Liver (tissue), 9 donors: Measurements from ENCODE around the gene M6PR. TPM values are rescaled to one million over a fixed set of nuclear protein-coding genes. Genes with fewer than 3 reads are reported as not detected.

Source experiments
- DNase-seq: peaks from one replicate; pipeline ENCODE4 v3.0.0-alpha.2; 2017; ENCODE audit warnings: low spot score
- H3K27ac ChIP-seq, 2 donors: one replicate each; pipeline ENCODE4 v1.7.0; 2013; ENCODE audit warnings: inconsistent platforms in 2 of 2, low read length in 2 of 2, control low read depth in 1 of 2, low read depth in 1 of 2, mild to moderate bottlenecking in 1 of 2
- H3K27me3 ChIP-seq, 4 donors: one replicate each; pipeline versions ENCODE4 v1.6.1 to v1.7.0; 2013; ENCODE audit warnings: low read length in 3 of 4, inconsistent platforms in 1 of 4, mild to moderate bottlenecking in 1 of 4, moderate library complexity in 1 of 4; ENCODE audit not compliant: control insufficient read depth in 4 of 4, insufficient read depth in 4 of 4
- H3K36me3 ChIP-seq, 4 donors: one replicate each; pipeline versions ENCODE4 v1.6.1 to v1.7.0; 2013; ENCODE audit warnings: low read length in 3 of 4, mild to moderate bottlenecking in 3 of 4, low read depth in 1 of 4, moderate library complexity in 1 of 4; ENCODE audit not compliant: control insufficient read depth in 4 of 4, insufficient read depth in 3 of 4
- H3K4me1 ChIP-seq, 4 donors: one replicate each; pipeline versions ENCODE4 v1.6.1 to v1.7.0; 2013; ENCODE audit warnings: low read length in 3 of 4, mild to moderate bottlenecking in 3 of 4, moderate library complexity in 1 of 4; ENCODE audit not compliant: control insufficient read depth in 4 of 4, insufficient read depth in 4 of 4
- H3K4me3 ChIP-seq, 3 donors: one replicate each; pipeline versions ENCODE4 v1.6.1 to v1.7.0; 2013; ENCODE audit warnings: low read length in 3 of 3, control low read depth in 1 of 3, low read depth in 1 of 3, mild to moderate bottlenecking in 1 of 3
- H3K9ac ChIP-seq, 2 donors: one replicate each; pipeline ENCODE4 v1.7.0; 2013; ENCODE audit warnings: low read length in 2 of 2, mild to moderate bottlenecking in 2 of 2, moderate library complexity in 2 of 2, control low read depth in 1 of 2, low read depth in 1 of 2
- H3K9me3 ChIP-seq, 4 donors: one replicate each; pipeline versions ENCODE4 v1.6.1 to v1.7.0; 2013; ENCODE audit warnings: low read length in 3 of 4; ENCODE audit not compliant: control insufficient read depth in 4 of 4
- ATF3 ChIP-seq: IDR thresholded peaks from 2 replicates; pipeline ENCODE4 v1.6.1; 2016; ENCODE audit warnings: antibody characterized with exemption
- CTCF ChIP-seq: fragments of 150-350 bp; IDR thresholded peaks from 2 replicates; pipeline ENCODE4 v1.5.1; 2017; ENCODE audit warnings: improper control_type of control experiment, low read depth, low read length; ENCODE audit not compliant: missing input control
- EGR1 ChIP-seq, 2 donors: IDR thresholded peaks; 2 replicates each; pipeline ENCODE4 v1.6.1; 2016 to 2018; ENCODE audit warnings: antibody characterized with exemption in 2 of 2, low read depth in 2 of 2
- FOXA1 ChIP-seq: IDR thresholded peaks from 2 replicates; pipeline ENCODE4 v1.6.1; 2016; ENCODE audit warnings: antibody characterized with exemption
- FOXA2 ChIP-seq: IDR thresholded peaks from 2 replicates; pipeline ENCODE4 v1.6.1; 2016; ENCODE audit warnings: antibody characterized with exemption
- GABPA ChIP-seq, 2 donors: IDR thresholded peaks in 1 of 2; conservative IDR thresholded peaks in 1 of 2; 2 replicates each; pipeline ENCODE4 v1.6.1; 2016; ENCODE audit warnings: antibody characterized with exemption in 2 of 2, mild to moderate bottlenecking in 1 of 2, moderate library complexity in 1 of 2
- HNF4A ChIP-seq, 2 donors: conservative IDR thresholded peaks; 2 replicates each; pipeline ENCODE4 v1.6.1; 2016; ENCODE audit warnings: antibody characterized with exemption in 2 of 2, mild to moderate bottlenecking in 2 of 2
- HNF4G ChIP-seq: IDR thresholded peaks from 2 replicates; pipeline ENCODE4 v1.6.1; 2016; ENCODE audit warnings: antibody characterized with exemption
- JUND ChIP-seq, 2 donors: IDR thresholded peaks; 2 replicates each; pipeline ENCODE4 v1.6.1; 2016; ENCODE audit warnings: antibody characterized with exemption in 2 of 2
- MAX ChIP-seq: IDR thresholded peaks from 2 replicates; pipeline ENCODE4 v1.6.1; 2016; ENCODE audit warnings: antibody characterized with exemption
- NR2F2 ChIP-seq: IDR thresholded peaks from 2 replicates; pipeline ENCODE4 v1.6.1; 2016; ENCODE audit warnings: antibody characterized with exemption
- RAD21 ChIP-seq, 2 donors: IDR thresholded peaks; 2 replicates each; pipeline ENCODE4 v1.6.1; 2016; ENCODE audit warnings: antibody characterized with exemption in 2 of 2, mild to moderate bottlenecking in 2 of 2
- REST ChIP-seq: IDR thresholded peaks from 2 replicates; pipeline ENCODE4 v1.6.1; 2016; ENCODE audit warnings: antibody characterized with exemption, mild to moderate bottlenecking
- RXRA ChIP-seq, 2 donors: IDR thresholded peaks; 2 replicates each; pipeline ENCODE4 v1.6.1; 2017 to 2018; ENCODE audit warnings: antibody characterized with exemption in 2 of 2, mild to moderate bottlenecking in 1 of 2
- SP1 ChIP-seq: IDR thresholded peaks from 2 replicates; pipeline ENCODE4 v1.6.1; 2018; ENCODE audit warnings: antibody characterized with exemption, mild to moderate bottlenecking
- TAF1 ChIP-seq: conservative IDR thresholded peaks from 2 replicates; pipeline ENCODE4 v1.6.1; 2016; ENCODE audit warnings: antibody characterized with exemption, mild to moderate bottlenecking
- YY1 ChIP-seq: IDR thresholded peaks from 2 replicates; pipeline ENCODE4 v1.6.1; 2016; ENCODE audit warnings: antibody characterized with exemption, mild to moderate bottlenecking
- ZBTB33 ChIP-seq: IDR thresholded peaks from 2 replicates; pipeline ENCODE4 v1.6.1; 2016; ENCODE audit warnings: antibody characterized with exemption
- WGBS: extraction: QIAGEN DNeasy Blood & Tissue Kit; methylation state at CpG from one replicate; pipeline ENCODE4 v1.1.7; 2013; 5-methylcytosine and 5-hydroxymethylcytosine counted together
- polyA plus RNA-seq, 2 donors: library from polyadenylated mRNA; stranded (reverse) in 1 of 2; unstranded in 1 of 2; fragments of 200-250 nt in 1 of 2; fragments of >200 nt in 1 of 2; fragmentation: Nextera tagmentation in 1 of 2; extraction: Ambion mirVana in 1 of 2; gene quantifications; one replicate each; pipeline versions ENCODE4 v1.2.1 to v1.2.3, GENCODE V29; 2013 to 2015
- total RNA-seq, 2 donors: library from RNA; depleted of rRNA; stranded (reverse); fragments of >200 nt; gene quantifications; one replicate each; pipeline ENCODE4 v1.2.3, GENCODE V29; 2014
- donor health status: healthy.
- donor health status: healthy.
- donor health status: healthy.
- donor health status: healthy.
- donor health status: healthy.

Gene M6PR
- total and polyA plus RNA-seq, 4 donors = 38.7 to 118 (median 46.7) TPM

GRCh38 chr12:8958066-8958465 is 8.6 kb upstream of the M6PR start:
- H3K9me3 ChIP-seq = peaks cover 0 to 12% (median 5%) of the 10 kb centered on the region in 4 donors
- H3K27ac ChIP-seq = no peak overlapping the region
- H3K36me3 ChIP-seq = peaks cover 0 to 3% (median 1%) of the 10 kb centered on the region in 4 donors
- H3K4me1 ChIP-seq = no peaks in the 10 kb centered on the region
- no peak overlapping the region for H3K9ac ChIP-seq
- DNase-seq = no peak
- WGBS = 82% methylated on average over 2 of the region's 2 CpGs
- no peak overlapping the region for H3K4me3 ChIP-seq
- H3K27me3 ChIP-seq = no peaks in the 10 kb centered on the region
- TF ChIP-seq GABPA (IDR thresholded peaks at IDR 0.05 in 1 of 2, conservative IDR thresholded peaks at IDR 0.05 in 1 of 2) = no peak
- no peak for TF ChIP-seq ZBTB33
- no peak for TF ChIP-seq TAF1
- no peak for TF ChIP-seq YY1
- TF ChIP-seq JUND (IDR thresholded peaks at IDR 0.05) = no peak
- TF ChIP-seq HNF4A (conservative IDR thresholded peaks at IDR 0.05) = no peak
- no peak for TF ChIP-seq CTCF
- TF ChIP-seq NR2F2 = no peak
- TF ChIP-seq ATF3 = no peak
- no peak for TF ChIP-seq HNF4G
- TF ChIP-seq SP1 = no peak
- no peak for TF ChIP-seq EGR1 (IDR thresholded peaks at IDR 0.05; ENCODE audit: low read depth in 2 of 2)
- TF ChIP-seq FOXA1 = no peak
- no peak for TF ChIP-seq MAX
- TF ChIP-seq REST = no peak
- no peak for TF ChIP-seq RXRA (IDR thresholded peaks at IDR 0.05)
- TF ChIP-seq RAD21 (IDR thresholded peaks at IDR 0.05) = no peak
- TF ChIP-seq FOXA2 = no peak
